Astrocyte (in vitro differentiated cells and primary cell): ENCODE data around the gene YAF2. TPM values are rescaled to one million over a fixed set of nuclear protein-coding genes. Genes with fewer than 3 reads are reported as not detected.

Experiments used
- DNase-seq: peaks from one replicate; pipeline ENCODE4 v3.0.0-alpha.2; 2010; ENCODE audit warnings: low read depth
- FAIRE-seq: peaks from 2 replicates; lab custom pipeline; 2011; peaks lifted over from hg19 to GRCh38; lab: Jason Lieb, UNC
- H2AFZ ChIP-seq: 2 replicates; pipeline ENCODE4 v1.6.0; 2012; ENCODE audit warnings: low read depth, low read length, inconsistent platforms
- H3K27ac ChIP-seq: 2 replicates; pipeline ENCODE4 v1.5.1; 2011; ENCODE audit warnings: low read depth, low read length, inconsistent platforms
- H3K27me3 ChIP-seq: 2 replicates; pipeline ENCODE4 v1.6.0; 2011; ENCODE audit warnings: low read length, inconsistent platforms; ENCODE audit not compliant: insufficient read depth
- H3K36me3 ChIP-seq: 2 replicates; pipeline ENCODE4 v1.5.1; 2011; ENCODE audit warnings: low read length, inconsistent platforms; ENCODE audit not compliant: insufficient read depth
- H3K4me1 ChIP-seq: 2 replicates; pipeline ENCODE4 v1.5.1; 2011; ENCODE audit warnings: low read length, inconsistent platforms; ENCODE audit not compliant: insufficient read depth
- H3K4me2 ChIP-seq: 2 replicates; pipeline ENCODE4 v1.6.0; 2012; ENCODE audit warnings: low read length, inconsistent platforms
- H3K4me3 ChIP-seq: 2 replicates; pipeline ENCODE4 v1.5.1; 2011; ENCODE audit warnings: low read depth, mild to moderate bottlenecking, low read length, inconsistent platforms; ENCODE audit not compliant: insufficient read depth
- H3K79me2 ChIP-seq: 2 replicates; pipeline ENCODE4 v1.6.0; 2012; ENCODE audit warnings: mild to moderate bottlenecking, low read length, inconsistent platforms; ENCODE audit not compliant: insufficient read depth
- H3K9ac ChIP-seq: 2 replicates; pipeline ENCODE4 v1.6.0; 2012; ENCODE audit warnings: mild to moderate bottlenecking, low read length, inconsistent platforms
- H3K9me3 ChIP-seq: 2 replicates; pipeline ENCODE4 v1.5.1; 2012; ENCODE audit warnings: low read depth, mild to moderate bottlenecking, low read length, inconsistent platforms; ENCODE audit not compliant: insufficient read depth
- H4K20me1 ChIP-seq: 2 replicates; pipeline ENCODE4 v1.6.0; 2012; ENCODE audit warnings: low read length, inconsistent platforms; ENCODE audit not compliant: insufficient read depth
- H3K27ac Mint-ChIP-seq: one replicate; pipeline ENCODE4 v1.8.0; 2021; ENCODE audit warnings: mild to moderate bottlenecking, mixed read lengths; ENCODE audit not compliant: unreplicated experiment
- H3K27me3 Mint-ChIP-seq: one replicate; pipeline ENCODE4 v1.8.0; 2021; ENCODE audit warnings: low read depth, mixed read lengths; ENCODE audit not compliant: unreplicated experiment
- H3K36me3 Mint-ChIP-seq: one replicate; pipeline ENCODE4 v1.8.0; 2021; ENCODE audit warnings: low read depth, mixed read lengths; ENCODE audit not compliant: unreplicated experiment
- H3K4me1 Mint-ChIP-seq: one replicate; pipeline ENCODE4 v1.8.0; 2021; ENCODE audit warnings: low read depth, mixed read lengths; ENCODE audit not compliant: unreplicated experiment
- H3K4me3 Mint-ChIP-seq: one replicate; pipeline ENCODE4 v1.8.0; 2021; ENCODE audit warnings: mild to moderate bottlenecking, moderate library complexity, mixed read lengths; ENCODE audit not compliant: unreplicated experiment
- H3K9me3 Mint-ChIP-seq: one replicate; pipeline ENCODE4 v1.8.0; 2021; ENCODE audit warnings: mild to moderate bottlenecking, mixed read lengths; ENCODE audit not compliant: unreplicated experiment
- EZH2 ChIP-seq: IDR thresholded peaks from 2 replicates; pipeline ENCODE4 v1.6.1; 2012; ENCODE audit warnings: mild to moderate bottlenecking, low read length, inconsistent platforms; ENCODE audit not compliant: insufficient read depth
- total RNA-seq: library from RNA; stranded (reverse); gene quantifications from 2 replicates; pipeline ENCODE4 v1.2.1, GENCODE V29; 2021
- TF ChIP-seq, protein P1 (sequence below): IDR thresholded peaks from 2 replicates; pipeline ENCODE4 v1.5.1; 2011; ENCODE audit warnings: low read depth, mild to moderate bottlenecking, inconsistent platforms, low read length, moderate library complexity; ENCODE audit not compliant: insufficient read depth

Gene YAF2
- total RNA-seq, 1 donor from 2014 or later: 28.6 TPM

DNA sequence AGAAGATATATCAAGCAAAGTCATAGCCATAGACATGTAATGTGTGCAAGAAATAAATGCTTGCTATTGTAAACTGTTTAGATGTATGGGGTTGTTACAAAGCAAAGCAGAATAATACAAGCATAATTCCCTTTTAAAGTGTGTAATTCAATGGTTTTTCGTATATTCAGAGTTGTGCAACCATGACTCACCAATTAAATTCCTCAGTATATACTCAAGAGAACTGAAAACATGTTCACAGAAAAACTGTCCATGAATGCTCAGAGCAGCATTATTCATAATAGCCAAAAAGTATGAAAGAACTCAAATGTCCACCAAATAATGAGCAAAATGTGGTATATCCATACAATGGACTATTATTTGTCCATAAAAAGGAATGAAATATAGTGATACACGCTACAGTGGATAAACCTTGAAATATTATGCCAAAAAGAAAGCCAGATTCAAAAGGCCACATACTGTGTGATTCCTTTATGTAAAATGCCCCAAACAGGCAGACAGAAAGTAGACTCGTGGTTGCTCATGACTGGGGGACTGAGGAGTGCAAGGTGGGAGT is 102.7 kb downstream of the YAF2 start:
- peak overlapping the region; percentile 49 for H3K4me2 ChIP-seq
- Mint-ChIP-seq H3K27ac (no peak overlapping the region), H3K36me3 (peaks cover 4% of the 10 kb centered on the region), H3K4me3 (no peak overlapping the region), H3K4me1 (peaks cover 21% of the 10 kb centered on the region), H3K9me3 (no peaks in the 10 kb centered on the region), H3K27me3 (no peaks in the 10 kb centered on the region)
- H3K9ac ChIP-seq: no peak overlapping the region
- no peaks in the 10 kb centered on the region for H3K27me3 ChIP-seq
- peaks cover 82% of the 10 kb centered on the region for H3K79me2 ChIP-seq
- H3K27ac ChIP-seq: peak overlapping the region; percentile 27
- FAIRE-seq (no peak), DNase-seq (peak; percentile 73)
- H3K4me3 ChIP-seq: no peak overlapping the region
- peaks cover 12% of the 10 kb centered on the region for H3K4me1 ChIP-seq
- no peaks in the 10 kb centered on the region for H3K36me3 ChIP-seq
- H4K20me1 ChIP-seq: peaks cover 13% of the 10 kb centered on the region
- no peaks in the 10 kb centered on the region for H3K9me3 ChIP-seq
- H2AFZ ChIP-seq: no peak overlapping the region
- TF ChIP-seq, protein P1, sequence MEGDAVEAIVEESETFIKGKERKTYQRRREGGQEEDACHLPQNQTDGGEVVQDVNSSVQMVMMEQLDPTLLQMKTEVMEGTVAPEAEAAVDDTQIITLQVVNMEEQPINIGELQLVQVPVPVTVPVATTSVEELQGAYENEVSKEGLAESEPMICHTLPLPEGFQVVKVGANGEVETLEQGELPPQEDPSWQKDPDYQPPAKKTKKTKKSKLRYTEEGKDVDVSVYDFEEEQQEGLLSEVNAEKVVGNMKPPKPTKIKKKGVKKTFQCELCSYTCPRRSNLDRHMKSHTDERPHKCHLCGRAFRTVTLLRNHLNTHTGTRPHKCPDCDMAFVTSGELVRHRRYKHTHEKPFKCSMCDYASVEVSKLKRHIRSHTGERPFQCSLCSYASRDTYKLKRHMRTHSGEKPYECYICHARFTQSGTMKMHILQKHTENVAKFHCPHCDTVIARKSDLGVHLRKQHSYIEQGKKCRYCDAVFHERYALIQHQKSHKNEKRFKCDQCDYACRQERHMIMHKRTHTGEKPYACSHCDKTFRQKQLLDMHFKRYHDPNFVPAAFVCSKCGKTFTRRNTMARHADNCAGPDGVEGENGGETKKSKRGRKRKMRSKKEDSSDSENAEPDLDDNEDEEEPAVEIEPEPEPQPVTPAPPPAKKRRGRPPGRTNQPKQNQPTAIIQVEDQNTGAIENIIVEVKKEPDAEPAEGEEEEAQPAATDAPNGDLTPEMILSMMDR: no peak
- TF ChIP-seq EZH2: no peak

DNA sequence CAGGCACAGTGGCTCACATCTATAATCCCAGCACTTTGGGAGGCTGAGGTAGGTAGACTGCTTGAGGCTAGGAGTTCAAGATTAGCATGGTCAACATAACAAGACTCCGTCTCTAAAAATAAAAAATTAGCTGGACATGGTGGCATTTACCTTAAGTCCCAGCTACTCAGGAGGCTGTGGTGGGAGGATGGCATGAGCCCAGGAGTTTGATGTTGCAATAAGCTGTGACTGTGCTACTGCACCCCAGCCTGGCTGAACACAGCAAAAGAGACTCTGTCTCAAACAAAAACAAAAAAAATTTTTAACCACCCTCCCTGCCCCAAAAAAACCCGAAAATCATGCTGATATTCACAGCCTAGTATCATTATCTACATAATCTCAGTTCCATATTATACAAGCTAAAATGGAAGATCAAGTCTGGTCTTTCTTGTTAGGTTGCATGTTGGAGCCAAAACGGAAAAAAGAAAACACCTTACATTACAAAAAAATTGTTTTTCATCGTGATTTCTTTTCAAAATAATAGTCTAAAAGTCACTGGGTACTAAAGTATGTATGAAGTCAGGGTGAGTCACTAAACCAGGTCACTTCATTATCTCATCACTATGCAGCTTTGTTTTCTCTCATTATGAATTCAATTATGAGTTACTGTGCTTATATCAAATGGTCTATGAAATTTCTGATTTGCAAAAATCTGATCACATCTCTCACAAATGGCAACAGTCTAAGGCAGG is 107.2 kb downstream of the YAF2 start:
- no peaks in the 10 kb centered on the region for H3K36me3 ChIP-seq
- H3K9ac ChIP-seq: peak overlapping the region; percentile 75
- Mint-ChIP-seq H3K4me1 (peaks cover 28% of the 10 kb centered on the region), H3K27ac (peak overlapping the region; percentile 73), H3K36me3 (peaks cover 4% of the 10 kb centered on the region), H3K27me3 (no peaks in the 10 kb centered on the region), H3K4me3 (no peak overlapping the region), H3K9me3 (no peaks in the 10 kb centered on the region)
- peaks cover 82% of the 10 kb centered on the region for H3K79me2 ChIP-seq
- peaks cover 18% of the 10 kb centered on the region for H3K4me1 ChIP-seq
- FAIRE-seq: peak; percentile 60
- no peaks in the 10 kb centered on the region for H3K27me3 ChIP-seq
- H2AFZ ChIP-seq: no peak overlapping the region
- H3K4me3 ChIP-seq: peak overlapping the region; percentile 34
- peak overlapping the region; percentile 90 for H3K27ac ChIP-seq
- H4K20me1 ChIP-seq: peaks cover 18% of the 10 kb centered on the region
- H3K9me3 ChIP-seq: no peaks in the 10 kb centered on the region
- H3K4me2 ChIP-seq: peak overlapping the region; percentile 80
- peak; percentile 78 for DNase-seq
- no peak for TF ChIP-seq EZH2
- TF ChIP-seq, protein P1: no peak
